SH-SY5Y (cell line): ENCODE data around the gene JAZF1.

ENCODE experiments used
- GATA2 ChIP-seq: IDR thresholded peaks from 2 replicates; pipeline ENCODE4 v1.6.1; 2011; ENCODE audit warnings: mild to moderate bottlenecking, low read depth, low read length
- GATA3 ChIP-seq: IDR thresholded peaks from 2 replicates; pipeline ENCODE4 v1.6.1; 2011; ENCODE audit warnings: low read depth, mild to moderate bottlenecking, low read length, moderate library complexity

The JAZF1 gene

DNA sequence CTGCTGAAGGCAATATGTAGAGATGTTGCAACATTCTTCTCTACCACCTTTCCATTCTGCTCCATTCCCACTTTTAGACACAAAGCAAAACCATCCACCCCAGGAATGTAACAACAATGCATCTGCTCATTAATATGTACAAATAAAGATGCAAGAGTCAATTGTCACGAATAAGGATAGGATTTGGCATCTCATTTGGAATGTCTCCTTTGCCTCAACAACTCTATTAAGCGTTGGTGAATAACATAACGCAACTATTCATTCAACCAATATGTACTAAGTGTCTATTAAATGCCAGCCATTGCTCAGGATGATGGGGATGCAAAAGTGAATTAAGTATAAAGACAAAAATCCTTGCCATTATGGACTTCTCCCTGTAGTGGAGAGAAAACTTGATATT, 152.1 kb downstream of the JAZF1 start:
- TF ChIP-seq GATA3 (no peak), GATA2 (no peak)

DNA sequence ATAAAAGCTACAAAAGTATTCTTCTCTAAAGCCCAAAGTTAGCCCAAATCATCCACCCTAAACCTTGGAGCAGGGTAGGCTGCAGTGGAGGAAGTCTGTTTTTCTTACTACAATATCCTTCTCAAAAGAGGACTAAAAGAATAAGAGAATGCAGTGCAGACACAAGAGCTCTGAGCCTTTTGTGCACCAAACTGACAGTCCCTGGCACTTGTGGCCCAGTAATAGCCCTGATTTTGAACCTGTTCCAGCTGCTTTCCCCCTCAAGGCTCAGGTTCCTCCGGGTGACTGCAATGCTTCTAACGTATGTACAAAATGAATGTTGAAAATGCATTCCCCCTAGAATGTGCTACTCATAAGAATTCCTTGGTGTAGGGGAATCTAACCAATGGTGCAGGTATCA, 154.4 kb downstream of the JAZF1 start:
- TF ChIP-seq GATA2 (no peak), GATA3 (no peak)

DNA sequence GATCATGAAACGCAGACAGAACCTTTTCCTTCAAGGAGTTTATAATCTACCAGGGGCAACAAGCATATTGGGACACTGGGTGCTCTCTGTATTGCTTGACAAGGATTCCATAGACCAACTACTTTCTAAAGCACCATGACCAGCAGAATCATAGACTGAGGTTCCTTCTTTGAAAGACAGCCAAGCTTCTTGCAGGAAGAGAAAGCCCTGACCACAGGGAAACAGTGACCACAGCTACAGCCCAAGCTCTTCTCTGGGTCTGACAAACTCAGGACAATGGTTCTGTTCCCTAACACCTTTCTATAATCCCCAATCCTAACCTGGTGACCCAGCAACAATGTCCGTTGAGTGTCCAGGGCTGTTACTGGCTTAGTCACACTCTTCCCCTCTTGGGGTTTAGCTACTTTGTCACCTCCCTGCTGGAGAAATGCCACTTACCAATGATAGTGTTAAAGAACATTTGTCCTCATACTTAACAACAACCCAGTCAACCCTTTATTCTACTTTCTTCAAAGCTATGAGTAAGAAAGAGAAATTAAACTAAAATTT, 155.7 kb downstream of the JAZF1 start:
- TF ChIP-seq GATA2: no peak
- no peak for TF ChIP-seq GATA3

DNA sequence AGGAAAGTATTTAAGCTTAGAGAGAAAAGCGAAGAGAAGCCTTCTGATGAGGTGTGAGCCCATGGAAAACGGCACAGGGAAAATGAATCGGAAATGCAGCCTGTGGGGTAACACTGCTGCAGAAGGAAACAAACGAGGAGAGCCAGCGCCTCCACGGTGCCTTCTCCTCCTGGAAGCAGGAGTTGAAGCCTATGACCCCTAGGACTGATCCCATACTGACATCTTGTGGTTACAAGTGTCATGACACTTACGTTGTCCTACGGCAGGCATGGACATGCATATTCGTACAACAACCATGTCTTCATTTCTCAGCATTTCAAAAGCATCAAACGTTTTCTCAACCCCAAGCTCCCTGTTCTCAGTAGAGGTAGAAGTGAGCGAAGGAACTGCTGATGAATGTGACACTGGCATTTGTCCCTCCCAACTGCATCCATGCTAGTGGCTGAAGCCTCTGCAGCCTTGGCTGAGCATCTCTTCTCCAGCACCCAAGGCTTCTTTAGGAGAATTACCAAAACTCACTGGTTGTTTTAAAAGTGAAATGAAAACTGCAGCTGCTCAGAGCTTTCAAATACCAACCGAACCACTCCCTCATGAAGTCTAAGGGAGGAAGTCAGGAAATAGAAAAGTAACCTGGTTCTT, 160.2 kb downstream of the JAZF1 start:
- TF ChIP-seq GATA3 (no peak), GATA2 (no peak)

DNA sequence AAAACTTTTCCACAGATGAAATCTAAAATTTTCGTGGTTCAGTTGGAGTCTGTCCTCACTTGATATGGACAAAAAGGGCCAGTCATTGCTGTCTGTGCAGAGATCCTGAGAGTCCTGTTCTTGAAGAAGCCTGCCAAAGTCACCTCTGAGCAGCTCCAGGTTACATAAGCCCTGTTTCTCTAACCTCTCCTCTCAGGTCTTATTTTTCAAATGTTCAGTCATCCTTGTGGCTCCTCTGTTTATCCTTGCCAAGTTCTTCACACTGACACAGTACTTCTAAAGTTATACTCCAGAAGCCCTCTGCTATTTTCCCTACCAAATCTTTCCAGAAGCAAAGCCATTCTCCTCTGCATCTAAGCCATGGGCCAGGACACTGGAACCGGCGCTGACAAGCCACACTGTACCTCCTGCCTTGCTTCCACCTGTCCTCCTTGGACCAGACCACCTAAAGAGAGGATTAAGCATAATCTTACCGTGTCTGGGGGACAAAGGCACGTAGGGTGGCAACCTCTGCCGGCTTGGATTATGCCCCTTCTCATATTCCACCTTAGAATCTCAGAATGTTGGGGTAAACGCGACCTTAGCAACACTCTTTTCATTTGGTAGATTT, 161.6 kb downstream of the JAZF1 start:
- TF ChIP-seq GATA2: no peak
- TF ChIP-seq GATA3: no peak

DNA sequence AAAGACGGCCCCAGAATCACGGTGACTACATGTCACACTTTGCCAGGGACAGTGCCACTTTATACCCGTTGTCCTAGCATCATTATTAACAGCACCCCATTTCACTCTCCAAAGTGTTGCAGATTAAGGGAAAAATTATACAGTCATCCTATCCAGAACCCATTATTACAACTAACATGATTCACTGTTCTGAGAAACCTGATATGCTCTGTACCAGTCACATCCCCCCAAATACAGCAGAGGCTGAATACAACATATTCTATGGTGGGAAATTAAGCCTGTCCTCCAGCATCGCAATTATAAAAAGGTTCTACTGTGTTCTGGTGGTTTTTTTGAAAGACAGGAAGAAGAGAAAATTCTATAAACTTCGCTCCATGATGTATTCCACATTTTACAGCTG, 162.1 kb downstream of the JAZF1 start:
- no peak for TF ChIP-seq GATA3

DNA sequence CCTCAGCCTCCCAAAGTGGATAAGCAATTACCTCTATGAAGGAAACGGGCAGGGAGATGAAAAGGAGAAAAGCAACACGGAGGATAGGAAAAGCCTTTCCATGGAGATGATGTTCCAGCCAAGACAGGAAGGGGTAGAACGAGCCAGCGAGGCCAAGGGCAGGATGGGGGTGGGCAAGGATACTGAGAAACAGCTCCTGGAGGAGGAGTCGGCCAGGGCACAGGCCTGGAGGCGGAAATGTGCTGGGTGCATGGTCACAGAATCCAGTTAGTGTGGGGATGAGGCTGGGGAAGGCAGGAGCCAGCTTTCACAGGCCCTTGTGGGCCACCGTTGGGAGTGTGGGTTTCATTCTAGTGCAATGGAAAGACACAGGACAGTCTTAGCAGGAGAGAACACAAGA, 162.6 kb downstream of the JAZF1 start:
- no peak for TF ChIP-seq GATA3
- no peak for TF ChIP-seq GATA2

DNA sequence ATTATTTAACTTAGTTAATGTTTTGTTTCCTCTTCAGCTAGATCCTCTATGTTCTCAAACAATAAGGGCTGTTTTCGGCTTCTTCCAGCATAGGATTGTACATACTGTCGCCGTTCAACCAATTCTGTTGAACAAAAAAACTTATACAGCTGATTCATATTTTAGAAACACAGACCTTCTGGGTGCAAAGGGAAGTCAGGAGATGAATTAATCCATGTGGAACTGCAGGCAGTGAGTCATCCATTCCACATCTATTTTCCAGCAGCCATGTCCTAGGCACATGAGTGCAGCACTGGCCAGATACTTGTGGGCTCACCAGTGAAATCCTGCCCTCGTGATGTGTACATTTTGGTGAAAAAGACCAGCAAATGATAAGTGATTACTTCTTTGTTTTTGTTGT, 163.2 kb downstream of the JAZF1 start:
- TF ChIP-seq GATA3 (no peak), GATA2 (no peak)

DNA sequence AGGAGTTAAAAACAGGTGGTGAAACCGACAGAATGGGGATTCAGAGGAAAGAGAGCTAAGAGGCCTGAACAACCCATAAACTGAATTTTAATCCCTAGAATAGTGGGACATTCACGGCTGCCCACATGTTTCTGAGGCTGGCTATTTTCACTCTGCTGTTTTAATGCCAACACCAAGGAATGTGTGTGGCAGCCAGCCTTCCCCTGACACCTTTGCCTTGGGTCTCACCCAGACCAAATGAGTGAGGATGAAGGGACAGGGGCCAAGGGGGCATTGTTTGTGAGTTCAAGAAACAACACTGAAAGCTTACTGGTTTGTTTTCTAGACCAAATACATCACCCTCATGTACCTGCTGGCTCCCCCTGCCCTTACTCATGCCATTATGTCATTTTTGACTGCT, 164.3 kb downstream of the JAZF1 start:
- TF ChIP-seq GATA2 (no peak), GATA3 (no peak)

DNA sequence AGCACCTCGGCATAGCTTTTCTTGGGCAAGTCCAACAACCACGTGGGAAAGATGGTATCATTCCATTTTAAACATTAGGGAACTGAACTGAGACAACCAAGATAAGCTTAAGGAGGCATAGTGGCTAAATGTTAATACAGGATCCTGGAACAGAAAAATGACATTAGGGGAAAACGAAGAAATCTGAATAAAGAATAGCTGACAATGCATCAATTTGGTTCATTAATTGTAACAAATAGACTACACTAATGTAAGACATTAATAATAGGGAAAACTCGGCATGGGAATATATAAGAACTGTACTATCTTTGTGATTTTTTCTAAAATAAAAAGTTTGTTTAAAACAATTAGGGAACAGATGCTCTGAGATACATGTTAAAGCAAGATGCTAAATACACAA, 165.4 kb downstream of the JAZF1 start:
- TF ChIP-seq GATA3: no peak
- no peak for TF ChIP-seq GATA2

DNA sequence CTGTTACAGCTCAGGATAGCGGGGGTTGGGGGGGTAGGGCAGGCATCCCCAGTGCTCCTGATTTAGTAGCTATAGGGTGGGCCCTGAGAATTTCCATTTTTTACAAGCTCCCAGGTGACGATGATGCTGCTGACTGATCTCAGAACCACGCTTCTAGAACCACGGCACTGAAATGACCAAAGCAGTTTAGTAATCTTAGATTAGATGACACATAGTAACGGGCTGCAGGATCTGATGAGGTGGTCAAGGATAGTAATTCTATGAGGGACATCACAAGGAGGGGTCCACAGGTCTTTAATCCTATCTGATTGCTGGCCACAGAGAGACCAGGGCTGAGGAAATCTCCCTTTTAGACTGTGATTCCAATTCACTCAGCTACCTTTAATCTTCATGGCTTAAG, 167.2 kb downstream of the JAZF1 start:
- TF ChIP-seq GATA3 (no peak), GATA2 (no peak)

DNA sequence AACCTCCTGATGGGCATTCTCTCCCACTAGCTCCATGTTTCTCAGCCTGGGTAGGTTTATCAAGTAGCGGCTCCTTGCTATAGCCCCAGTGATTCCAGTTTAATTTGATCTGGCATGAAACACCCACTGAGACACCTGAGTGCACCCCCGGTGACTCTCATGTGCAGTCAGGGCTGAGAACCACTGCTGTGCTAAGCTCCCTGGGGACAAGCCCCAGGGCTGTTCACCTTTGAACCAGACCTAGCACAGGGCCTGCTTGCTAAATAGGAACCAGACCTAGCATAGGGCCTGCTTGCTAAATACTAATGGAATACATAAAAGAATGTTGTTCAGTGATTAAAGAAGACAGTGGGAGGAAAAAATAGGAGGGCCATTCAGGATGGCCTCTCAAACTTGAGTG, 167.6 kb downstream of the JAZF1 start:
- TF ChIP-seq GATA2: no peak
- no peak for TF ChIP-seq GATA3

DNA sequence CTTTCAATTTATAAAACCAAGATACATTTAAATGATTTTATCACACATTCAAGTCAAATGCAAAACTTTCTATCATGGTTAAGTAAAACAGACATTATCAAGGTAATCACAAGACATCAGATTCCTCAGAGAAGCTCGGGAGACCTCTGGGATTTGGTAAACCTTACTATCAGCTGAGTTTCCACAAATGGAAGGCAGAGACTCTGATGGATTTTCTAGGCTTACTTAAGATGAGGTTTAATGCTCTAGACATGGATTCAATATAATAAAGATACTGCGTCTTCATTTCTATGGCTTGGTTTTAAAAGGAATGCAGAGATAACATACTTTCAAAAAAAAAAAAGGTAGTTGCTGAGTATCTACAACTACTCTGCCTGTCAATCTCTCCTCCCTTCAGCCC, 171.7 kb downstream of the JAZF1 start:
- TF ChIP-seq GATA3 (no peak), GATA2 (no peak)

DNA sequence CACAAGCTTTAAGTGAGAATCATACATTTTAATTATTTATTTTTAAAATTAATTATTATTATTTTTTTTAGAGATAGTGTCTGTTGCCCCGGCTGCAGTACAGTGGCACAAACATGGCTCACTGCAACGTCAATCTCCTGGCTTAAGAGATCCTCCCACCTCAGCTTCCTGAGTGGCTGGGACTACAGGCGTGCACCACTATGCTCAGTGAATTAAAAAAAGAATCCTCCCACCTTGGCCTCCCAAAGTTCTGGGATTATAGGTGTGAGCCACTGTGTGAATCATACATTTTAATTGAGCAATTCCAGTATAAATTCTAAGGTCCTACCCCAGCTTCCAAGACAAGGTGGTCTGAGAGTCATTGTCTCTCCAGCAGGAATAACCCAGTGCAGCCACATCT, 172.4 kb downstream of the JAZF1 start:
- TF ChIP-seq GATA2 (no peak), GATA3 (no peak)

DNA sequence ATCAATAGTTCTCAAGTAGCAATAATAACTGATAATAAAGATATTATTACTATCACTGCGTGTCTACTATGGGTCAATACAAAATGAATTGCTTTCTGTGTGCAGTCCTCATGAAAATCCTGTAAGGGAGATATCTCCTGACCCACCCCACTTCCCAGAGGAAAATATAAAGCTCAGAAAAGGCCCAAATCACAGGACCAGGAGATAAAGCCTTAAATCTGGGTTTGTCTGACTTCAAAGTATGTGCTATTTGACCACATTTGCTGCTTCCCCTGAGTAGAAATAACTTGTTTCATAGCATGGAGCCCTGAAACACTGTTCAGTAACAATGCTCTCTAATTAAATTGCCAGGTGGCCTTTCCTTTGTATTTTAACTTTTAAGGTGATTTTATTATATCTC, 174.1 kb downstream of the JAZF1 start:
- TF ChIP-seq GATA3: no peak
- TF ChIP-seq GATA2: no peak

DNA sequence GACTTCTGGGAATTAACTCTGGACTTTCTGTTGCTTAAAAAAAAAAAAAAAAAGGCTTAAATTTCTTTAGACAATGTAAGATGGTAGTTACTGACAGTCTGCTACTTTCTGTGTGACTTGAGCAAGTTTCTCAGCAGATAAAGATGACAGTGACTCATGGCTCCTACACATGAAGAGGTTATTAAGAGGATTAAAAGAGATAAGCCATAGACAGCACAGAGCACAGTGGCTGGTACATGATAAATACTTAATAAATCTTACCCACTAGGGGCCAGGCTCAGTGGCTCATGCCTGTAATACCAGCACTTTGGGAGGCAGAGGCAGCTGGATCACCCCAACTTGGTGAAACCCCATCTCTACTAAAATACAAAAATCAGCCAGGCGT, 174.8 kb downstream of the JAZF1 start:
- no peak for TF ChIP-seq GATA3
- no peak for TF ChIP-seq GATA2
